ENCODE measurements around the gene RGP1. TPM values are rescaled to one million over a fixed set of nuclear protein-coding genes. Genes with fewer than 3 reads are reported as not detected.

The RGP1 gene
- total and polyA plus RNA-seq, 3 donors from 2014 or later = 21.1 to 23.9 (median 21.4) TPM

- Histone ChIP-seq H3K9me3 (no peaks in the 10 kb centered on the region), H3K36me3 (ENCODE audit: low read depth, missing control alignments) (no peaks in the 10 kb centered on the region), H3K27me3 (no peaks in the 10 kb centered on the region), H3K4me3 (no peak overlapping the region), H3K4me1 (no peaks in the 10 kb centered on the region), H3K27ac (no peak overlapping the region)
- DNase-seq = no peak
- intact Hi-C loops (cut with DNase I; ENCODE audit: low total_unique reads) = no loop called here
- TF ChIP-seq, protein P1, sequence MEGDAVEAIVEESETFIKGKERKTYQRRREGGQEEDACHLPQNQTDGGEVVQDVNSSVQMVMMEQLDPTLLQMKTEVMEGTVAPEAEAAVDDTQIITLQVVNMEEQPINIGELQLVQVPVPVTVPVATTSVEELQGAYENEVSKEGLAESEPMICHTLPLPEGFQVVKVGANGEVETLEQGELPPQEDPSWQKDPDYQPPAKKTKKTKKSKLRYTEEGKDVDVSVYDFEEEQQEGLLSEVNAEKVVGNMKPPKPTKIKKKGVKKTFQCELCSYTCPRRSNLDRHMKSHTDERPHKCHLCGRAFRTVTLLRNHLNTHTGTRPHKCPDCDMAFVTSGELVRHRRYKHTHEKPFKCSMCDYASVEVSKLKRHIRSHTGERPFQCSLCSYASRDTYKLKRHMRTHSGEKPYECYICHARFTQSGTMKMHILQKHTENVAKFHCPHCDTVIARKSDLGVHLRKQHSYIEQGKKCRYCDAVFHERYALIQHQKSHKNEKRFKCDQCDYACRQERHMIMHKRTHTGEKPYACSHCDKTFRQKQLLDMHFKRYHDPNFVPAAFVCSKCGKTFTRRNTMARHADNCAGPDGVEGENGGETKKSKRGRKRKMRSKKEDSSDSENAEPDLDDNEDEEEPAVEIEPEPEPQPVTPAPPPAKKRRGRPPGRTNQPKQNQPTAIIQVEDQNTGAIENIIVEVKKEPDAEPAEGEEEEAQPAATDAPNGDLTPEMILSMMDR (IDR thresholded peaks at IDR 0.05) = no peak
- no peak for TF ChIP-seq POLR2A (IDR thresholded peaks at IDR 0.05)
- WGBS, 2 donors = 82 to 88% methylated on average over 12 to 14 of the region's 14 CpGs
Observed at GRCh38 chr9:35717132-35717870, 31.8 kb upstream of the RGP1 start.

DNA sequence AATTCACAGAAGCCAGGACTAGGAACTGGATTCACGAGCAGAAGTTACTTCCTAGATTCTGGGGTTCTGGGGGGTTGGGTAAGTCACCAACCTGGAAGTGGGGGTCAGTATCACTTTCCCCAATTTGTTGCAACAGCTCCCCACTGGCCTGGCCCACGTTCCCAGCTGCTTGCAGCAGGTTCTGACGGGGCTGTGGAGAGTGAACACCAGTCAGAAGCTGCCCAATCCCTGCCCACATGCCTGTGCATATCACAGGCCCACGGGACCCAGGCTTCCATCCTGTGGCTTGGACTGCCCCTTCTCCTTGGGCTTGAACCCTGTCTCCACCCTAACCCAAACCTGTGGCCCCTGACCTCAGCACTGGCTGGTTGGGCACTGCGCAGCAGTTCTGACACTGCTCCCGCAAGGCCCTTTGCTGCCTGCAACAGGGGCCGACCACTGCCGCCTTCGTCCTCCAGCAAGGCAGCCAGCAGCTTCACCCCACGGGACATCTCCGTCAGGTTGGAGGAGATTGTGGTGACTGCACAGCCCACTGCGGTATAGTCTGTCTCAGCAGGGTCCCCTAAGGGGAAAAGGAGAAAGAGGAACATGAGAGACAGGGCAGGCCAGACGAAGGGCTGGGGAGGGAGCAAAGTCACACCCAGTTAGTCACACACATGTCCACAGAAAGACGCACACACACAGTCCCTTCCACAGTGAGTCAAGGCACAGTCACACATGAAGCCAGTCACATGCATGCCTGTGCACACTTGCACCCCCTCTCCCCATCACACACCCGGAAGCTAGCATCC, 30.2 kb upstream of the RGP1 start:
- Histone ChIP-seq H3K36me3 (ENCODE audit: low read depth, missing control alignments) (no peaks in the 10 kb centered on the region), H3K4me1 (no peaks in the 10 kb centered on the region), H3K4me3 (no peak overlapping the region), H3K27ac (no peak overlapping the region), H3K9me3 (no peaks in the 10 kb centered on the region), H3K27me3 (no peaks in the 10 kb centered on the region)
- intact Hi-C loops (cut with DNase I; ENCODE audit: low total_unique reads) = no loop called here
- TF ChIP-seq, protein P1 (IDR thresholded peaks at IDR 0.05) = no peak
- TF ChIP-seq POLR2A (IDR thresholded peaks at IDR 0.05) = no peak
- DNase-seq = no peak
- WGBS, 2 donors = 87 to 88% methylated on average over 9 to 15 of the region's 15 CpGs

DNA sequence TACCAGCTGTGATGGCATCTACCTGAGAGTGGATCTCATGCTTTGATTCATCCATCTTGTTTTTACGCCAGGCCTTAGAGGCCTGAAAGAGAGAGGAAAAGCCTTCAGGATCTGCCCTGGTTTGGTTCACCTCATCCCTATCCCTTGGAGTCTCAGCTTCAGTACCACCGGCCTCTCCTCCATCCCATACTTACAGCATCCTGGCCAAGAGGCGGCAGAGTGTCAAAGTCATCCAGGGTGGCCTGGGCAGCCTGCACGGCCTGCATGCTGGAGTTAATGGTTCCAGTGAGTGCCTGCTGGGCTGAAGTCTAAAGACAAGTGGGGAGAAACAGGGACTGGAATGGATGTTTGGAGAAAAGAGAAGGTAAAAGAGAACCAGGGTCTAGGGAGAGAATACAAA, 29.5 kb upstream of the RGP1 start:
- DNase-seq = no peak
- Histone ChIP-seq H3K4me1 (no peaks in the 10 kb centered on the region), H3K36me3 (ENCODE audit: low read depth, missing control alignments) (no peaks in the 10 kb centered on the region), H3K4me3 (no peak overlapping the region), H3K27me3 (no peaks in the 10 kb centered on the region), H3K9me3 (no peaks in the 10 kb centered on the region), H3K27ac (no peak overlapping the region)
- intact Hi-C loops (cut with DNase I; ENCODE audit: low total_unique reads) = no loop called here
- TF ChIP-seq, protein P1 (IDR thresholded peaks at IDR 0.05) = no peak
- no peak for TF ChIP-seq POLR2A (IDR thresholded peaks at IDR 0.05)
- 88 to 90% methylated on average over 4 of the region's 4 CpGs for WGBS, 2 donors

GRCh38 chr9:35723426-35723825, 25.7 kb upstream of the RGP1 start:
- no peak for DNase-seq
- TF ChIP-seq, protein P1 (IDR thresholded peaks at IDR 0.05) = no peak
- no peak for TF ChIP-seq POLR2A (IDR thresholded peaks at IDR 0.05)
- 86 to 92% methylated on average over 2 of the region's 2 CpGs for WGBS, 2 donors
- Histone ChIP-seq H3K36me3 (ENCODE audit: low read depth, missing control alignments) (no peaks in the 10 kb centered on the region), H3K4me1 (peaks cover 24% of the 10 kb centered on the region), H3K27ac (no peak overlapping the region), H3K4me3 (no peak overlapping the region), H3K27me3 (no peaks in the 10 kb centered on the region), H3K9me3 (no peaks in the 10 kb centered on the region)
- intact Hi-C loops (cut with DNase I; ENCODE audit: low total_unique reads) = loop anchor here (10.0 kb wide), 1 partner anchor 59 kb away; the partner anchor contains the start of gene ARHGEF39

Data from testis (tissue), 3 donors.